GM19099 (cell line): Measurements from ENCODE around the gene FGF23.

Source experiments
- POLR2A ChIP-seq: IDR thresholded peaks from 3 replicates; pipeline ENCODE4 v1.6.1; 2011; ENCODE audit warnings: low read depth; ENCODE audit not compliant: insufficient read length; ENCODE audit errors: extremely low read depth

FGF23 gene

DNA sequence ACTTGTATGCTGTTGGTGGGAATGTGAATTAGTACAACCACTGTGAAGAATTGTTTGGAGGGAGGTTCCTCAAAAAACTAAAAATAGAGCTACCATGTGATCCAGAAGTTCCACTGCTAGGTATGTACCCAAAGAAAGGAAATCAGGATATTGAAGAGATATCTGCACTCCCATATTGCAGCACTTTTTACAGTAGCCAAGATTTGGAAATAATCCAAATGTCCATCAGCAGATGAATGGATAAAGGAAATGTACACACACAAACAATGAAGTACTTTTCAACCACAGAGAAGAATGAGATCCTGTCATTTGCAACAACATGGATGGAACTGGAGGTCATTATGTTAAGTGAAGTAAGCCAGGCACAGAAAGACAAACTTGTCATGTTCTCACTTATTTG is 32.6 kb downstream of the FGF23 start:
- no peak for TF ChIP-seq POLR2A

DNA sequence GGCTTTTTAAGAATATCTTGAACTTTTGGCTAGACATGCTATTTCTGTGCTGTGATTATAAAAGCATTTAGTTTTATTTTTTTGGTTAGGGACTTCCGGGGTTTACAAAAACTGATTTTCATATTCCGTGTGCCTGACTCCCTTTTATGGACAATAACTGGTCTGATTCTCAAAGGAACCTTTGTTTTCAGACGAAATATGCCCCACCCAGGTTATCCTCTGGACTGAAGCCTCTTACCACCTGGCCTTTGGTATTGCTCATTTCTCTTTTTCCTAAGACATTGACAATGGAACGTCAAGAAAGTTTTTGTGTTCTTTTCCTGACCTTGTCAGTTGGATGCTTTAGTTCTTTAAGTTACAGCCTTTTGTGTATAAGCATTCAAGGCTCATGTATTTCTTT is 47.7 kb downstream of the FGF23 start:
- TF ChIP-seq POLR2A: no peak

DNA sequence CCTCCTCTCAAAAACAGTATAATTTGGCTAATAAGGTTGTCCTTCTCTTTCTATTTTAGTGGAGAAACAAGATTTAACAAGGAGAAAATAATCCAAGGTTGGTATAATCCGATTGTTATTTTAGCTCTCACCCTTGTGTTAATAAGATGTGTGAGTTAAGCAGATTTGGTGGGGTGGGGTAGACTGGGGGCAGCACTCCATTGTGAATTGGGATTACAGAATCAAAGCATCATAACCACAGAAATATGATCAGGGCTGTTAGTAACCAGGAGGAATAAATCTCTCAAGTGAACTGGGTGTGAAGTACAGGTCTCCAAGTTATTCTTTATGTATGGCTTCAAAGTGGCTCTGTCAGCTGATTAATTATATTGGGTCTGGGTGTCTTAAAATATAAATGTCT is 48.3 kb downstream of the FGF23 start:
- no peak for TF ChIP-seq POLR2A

DNA sequence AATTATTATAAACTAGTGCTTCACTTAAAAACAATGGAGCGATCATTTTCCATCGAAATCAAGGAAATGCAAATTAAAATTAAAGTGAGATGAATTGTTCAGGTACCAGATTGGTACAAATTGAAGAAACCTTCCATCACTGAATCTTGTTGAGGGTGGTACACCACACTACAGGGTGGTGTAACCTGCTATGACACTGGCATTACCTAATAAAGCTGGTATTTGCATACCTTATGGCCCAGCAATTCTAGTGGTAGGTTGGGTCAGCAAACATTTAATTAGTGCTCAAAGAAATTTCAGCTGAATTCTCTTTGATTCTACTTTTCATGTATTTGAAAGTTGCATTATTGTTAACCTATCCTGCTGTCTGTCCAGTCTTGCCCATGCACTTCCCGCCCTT is 49.3 kb downstream of the FGF23 start:
- TF ChIP-seq POLR2A: no peak

DNA sequence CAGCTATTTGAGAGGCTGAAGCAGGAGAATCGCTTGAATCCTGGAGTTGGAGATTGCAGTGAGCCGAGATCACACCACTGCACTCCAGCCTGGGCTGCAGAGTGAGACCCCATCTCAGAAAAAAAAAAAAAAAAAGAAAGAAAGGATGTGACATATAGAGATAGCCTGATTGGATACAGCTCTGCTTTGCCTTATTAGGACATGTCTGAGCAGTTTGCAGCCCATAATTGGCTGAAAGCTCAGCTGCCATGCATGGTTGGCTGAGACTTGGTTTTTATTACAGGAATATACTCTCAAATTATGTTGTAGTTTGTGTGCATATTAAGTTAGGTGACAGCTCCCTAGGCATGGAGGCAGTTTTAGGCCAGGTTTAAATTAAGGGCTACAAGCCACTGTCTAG is 52.2 kb downstream of the FGF23 start:
- no peak for TF ChIP-seq POLR2A

DNA sequence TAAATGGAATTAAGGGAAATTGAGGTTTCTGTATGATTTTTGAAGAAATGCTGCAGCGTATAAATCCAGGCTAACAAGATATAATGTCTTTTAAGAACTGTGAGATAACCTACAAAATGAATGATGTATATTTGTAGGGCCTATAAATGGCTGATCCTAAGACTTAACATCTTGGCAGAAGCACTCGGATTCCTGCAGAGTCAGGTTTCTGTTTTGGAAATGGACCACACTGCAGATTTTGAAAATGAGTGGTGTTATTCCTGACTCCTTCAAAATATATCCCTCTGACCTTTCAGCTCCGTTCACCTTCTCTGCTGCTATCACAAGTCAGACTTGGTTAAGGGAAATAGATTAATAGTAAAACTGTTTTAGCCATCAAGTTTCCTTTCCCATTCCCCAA is 53.5 kb downstream of the FGF23 start:
- TF ChIP-seq POLR2A: no peak

DNA sequence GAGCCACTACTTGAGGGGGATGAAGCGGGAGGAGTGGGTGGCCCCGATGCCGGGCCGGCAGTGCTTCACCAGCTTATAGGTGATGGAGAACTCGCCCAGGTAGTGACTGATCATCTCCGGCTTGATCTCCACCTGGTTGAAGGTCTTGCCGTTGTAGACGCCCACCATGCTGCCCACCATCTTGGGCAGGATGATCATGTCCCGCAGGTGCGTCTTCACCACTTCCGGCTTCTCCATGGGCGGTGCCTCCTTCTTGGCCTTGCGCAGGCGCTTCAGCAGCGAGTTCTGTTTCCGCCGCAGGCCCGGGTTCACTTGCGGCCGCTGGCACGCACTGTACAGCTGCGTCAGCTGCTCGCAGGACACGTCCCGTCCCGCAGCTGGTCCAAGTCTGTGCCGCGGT is 55.1 kb downstream of the FGF23 start:
- TF ChIP-seq POLR2A: no peak

DNA sequence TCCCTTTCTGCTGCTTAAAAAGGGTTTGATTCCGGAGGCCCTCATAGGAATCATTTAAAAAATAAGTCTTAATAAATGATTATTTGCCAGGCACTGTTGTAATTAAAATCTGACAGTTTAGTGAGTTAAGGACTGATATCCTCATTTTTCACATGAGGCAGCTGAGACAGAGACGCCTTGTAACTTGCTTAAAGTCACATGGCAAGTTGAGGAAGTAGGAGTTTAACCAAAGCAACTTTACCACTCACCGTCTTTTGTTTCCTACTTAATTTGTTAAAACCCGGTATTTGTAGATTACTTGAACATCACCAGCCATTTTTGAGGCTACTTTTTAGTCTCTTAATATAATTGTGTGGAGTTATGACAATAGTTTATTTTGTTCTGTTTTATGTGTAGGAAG is 56.1 kb downstream of the FGF23 start:
- TF ChIP-seq POLR2A: no peak

DNA sequence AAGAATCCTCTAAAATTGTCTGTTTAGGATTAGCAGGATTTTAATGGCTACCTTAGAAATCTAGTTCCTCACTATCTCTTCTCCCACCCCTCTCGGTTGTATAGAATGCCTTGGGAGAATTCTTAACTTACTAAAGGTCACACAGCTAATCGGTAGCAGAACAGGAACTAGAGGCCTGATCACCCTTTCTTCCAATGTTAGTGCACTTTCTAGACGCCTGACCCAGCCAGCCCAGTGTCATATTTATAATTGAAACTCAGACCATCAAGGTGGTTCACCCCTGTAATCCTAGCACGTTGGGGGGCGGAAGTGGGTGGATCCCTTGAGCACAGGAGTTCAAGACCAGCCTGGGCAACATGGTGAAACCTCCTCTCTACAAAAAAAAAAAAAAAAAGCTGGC is 56.8 kb downstream of the FGF23 start:
- no peak for TF ChIP-seq POLR2A

DNA sequence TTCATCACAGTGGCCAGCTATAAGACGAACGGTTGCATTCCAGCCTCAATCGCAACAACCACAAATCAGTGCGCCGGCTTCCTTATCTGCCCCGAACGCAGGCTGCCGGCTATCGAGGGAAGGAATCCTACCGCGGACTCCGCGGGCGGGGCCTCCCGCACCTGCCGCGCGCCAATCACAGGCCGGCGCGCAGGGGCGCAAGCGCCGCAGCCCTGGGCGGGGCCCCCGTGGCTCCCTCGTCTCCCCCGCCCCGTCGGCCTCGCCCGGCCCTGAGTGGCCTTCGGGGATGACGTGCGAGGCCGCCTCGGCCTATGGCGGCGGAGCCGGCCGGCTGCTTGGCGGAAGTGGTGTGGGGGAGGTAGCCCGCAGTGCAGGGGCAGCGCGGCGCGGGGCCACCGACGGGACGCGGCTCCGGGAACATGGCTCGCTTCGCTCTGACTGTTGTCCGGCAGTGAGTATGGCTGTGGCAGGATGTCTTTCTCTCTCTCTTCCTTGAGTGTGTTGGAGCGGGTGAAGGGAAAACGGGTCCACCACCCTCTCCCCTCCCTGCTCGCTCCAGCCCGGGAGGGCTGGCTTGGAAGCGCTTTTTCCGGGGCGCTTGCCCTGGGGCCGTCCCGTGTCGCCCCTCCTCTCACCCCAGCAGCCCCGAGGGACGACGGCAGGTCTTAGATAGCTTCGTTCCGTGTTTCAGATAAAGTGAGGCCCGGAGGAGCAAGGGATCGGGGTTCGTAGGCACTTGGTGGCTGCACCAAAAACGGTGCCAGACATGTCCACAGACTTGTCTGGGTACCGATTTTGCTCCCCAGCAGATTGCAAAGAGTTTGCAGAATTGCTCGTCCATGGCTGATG is 58.4 kb downstream of the FGF23 start, which contains the start of gene TIGAR:
TIGAR (plus strand) TSS at position 361 of the 849 bp plus-strand sequence; CDS start at position 420, 59 bp downstream.
- TF ChIP-seq POLR2A: peak; percentile 97

DNA sequence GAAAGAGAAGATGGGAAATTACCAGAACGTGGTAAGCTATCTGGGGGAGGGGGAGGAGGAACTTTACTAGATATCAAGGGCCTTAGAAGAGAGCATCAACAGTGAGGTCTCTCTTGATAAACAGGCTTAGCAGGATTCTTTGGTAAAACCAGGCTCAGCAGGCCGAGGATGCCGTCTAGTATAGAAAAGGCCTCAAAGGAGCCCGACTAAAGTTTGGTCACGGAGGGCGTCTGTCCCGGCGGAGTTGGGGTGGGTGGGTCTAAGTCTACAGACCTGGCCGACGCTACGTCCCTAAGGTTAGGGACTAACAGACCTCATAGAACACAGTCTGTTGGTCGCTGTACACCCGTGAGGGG is 59.0 kb downstream of the FGF23 start:
- TF ChIP-seq POLR2A: no peak
